Prostate gland (tissue), 2 donors: ENCODE results near the gene MTMR3.

Experiments
- CTCF ChIP-seq, 4 experiments: fragments of 200-600 bp in 2 of 4; fragments of 450-650 bp in 2 of 4; sonication (generic) in 2 of 4; IDR thresholded peaks; 1 replicate in 3 of 4; 2 replicates in 1 of 4; pipeline ENCODE4 v1.5.1; 2016 to 2019; ENCODE audit warnings: antibody characterized with exemption in 4 of 4, mild to moderate bottlenecking in 2 of 4, moderate library complexity in 2 of 4
- POLR2A ChIP-seq: fragments of 450-650 bp; IDR thresholded peaks from one replicate; pipeline ENCODE4 v1.6.1; 2016; ENCODE audit warnings: antibody characterized with exemption, mild to moderate bottlenecking

GRCh38 chr22:30044881-30045493 lies 162.0 kb downstream of the MTMR3 start:
- no peak for TF ChIP-seq POLR2A
- TF ChIP-seq CTCF (IDR thresholded peaks at IDR 0.05) = no peak
